Transverse colon (tissue), 4 donors: ENCODE results near the gene ELP4.

Experiments
- POLR2A ChIP-seq: fragments of 450-650 bp; IDR thresholded peaks from one replicate; pipeline ENCODE4 v1.6.1; 2016; ENCODE audit warnings: antibody characterized with exemption, mild to moderate bottlenecking, moderate library complexity
- POLR2AphosphoS5 ChIP-seq, 3 donors: sonication (generic); formaldehyde crosslinking; IDR thresholded peaks; one replicate each; pipeline ENCODE4 v1.6.1; 2016; ENCODE audit warnings: antibody characterized with exemption in 3 of 3
- TF ChIP-seq, protein P1 (sequence below), 5 experiments: fragments of 200-600 bp in 3 of 5; fragments of 450-650 bp in 2 of 5; sonication (generic) in 3 of 5; IDR thresholded peaks; 1 replicate in 2 of 5; 2 replicates in 3 of 5; pipeline ENCODE4 v1.5.1; 2016 to 2017; ENCODE audit warnings: antibody characterized with exemption in 5 of 5, inconsistent platforms in 3 of 5, mild to moderate bottlenecking in 2 of 5, moderate library complexity in 1 of 5

- TF ChIP-seq, protein P1, sequence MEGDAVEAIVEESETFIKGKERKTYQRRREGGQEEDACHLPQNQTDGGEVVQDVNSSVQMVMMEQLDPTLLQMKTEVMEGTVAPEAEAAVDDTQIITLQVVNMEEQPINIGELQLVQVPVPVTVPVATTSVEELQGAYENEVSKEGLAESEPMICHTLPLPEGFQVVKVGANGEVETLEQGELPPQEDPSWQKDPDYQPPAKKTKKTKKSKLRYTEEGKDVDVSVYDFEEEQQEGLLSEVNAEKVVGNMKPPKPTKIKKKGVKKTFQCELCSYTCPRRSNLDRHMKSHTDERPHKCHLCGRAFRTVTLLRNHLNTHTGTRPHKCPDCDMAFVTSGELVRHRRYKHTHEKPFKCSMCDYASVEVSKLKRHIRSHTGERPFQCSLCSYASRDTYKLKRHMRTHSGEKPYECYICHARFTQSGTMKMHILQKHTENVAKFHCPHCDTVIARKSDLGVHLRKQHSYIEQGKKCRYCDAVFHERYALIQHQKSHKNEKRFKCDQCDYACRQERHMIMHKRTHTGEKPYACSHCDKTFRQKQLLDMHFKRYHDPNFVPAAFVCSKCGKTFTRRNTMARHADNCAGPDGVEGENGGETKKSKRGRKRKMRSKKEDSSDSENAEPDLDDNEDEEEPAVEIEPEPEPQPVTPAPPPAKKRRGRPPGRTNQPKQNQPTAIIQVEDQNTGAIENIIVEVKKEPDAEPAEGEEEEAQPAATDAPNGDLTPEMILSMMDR (IDR thresholded peaks at IDR 0.05), result no peak
- TF ChIP-seq POLR2A, result no peak
- no peak for TF ChIP-seq POLR2AphosphoS5 (IDR thresholded peaks at IDR 0.05)
Observed at GRCh38 chr11:31692466-31692865, 182.9 kb downstream of the ELP4 start.
